Tibial nerve (tissue), 4 donors: ENCODE results near the gene NYNRIN. TPM values are rescaled to one million over a fixed set of nuclear protein-coding genes. Genes with fewer than 3 reads are reported as not detected.

ENCODE experiments used
- DNase-seq, 2 donors: peaks; one replicate each; pipeline ENCODE4 v3.0.0-alpha.2; 2019; ENCODE audit warnings: low spot score in 2 of 2
- H3K27ac ChIP-seq, 4 donors: fragments of 200-600 bp; sonication (generic) in 3 of 4; one replicate each; pipeline ENCODE4 v1.5.1; 2017 to 2019; ENCODE audit warnings: mild to moderate bottlenecking in 1 of 4
- H3K27me3 ChIP-seq, 2 donors: fragments of 200-600 bp; sonication (generic) in 1 of 2; one replicate each; pipeline versions ENCODE4 v1.5.1 to v1.6.0; 2017 to 2019
- H3K36me3 ChIP-seq, 3 donors: fragments of 200-600 bp; sonication (generic); one replicate each; pipeline ENCODE4 v1.5.1; 2018 to 2019
- H3K4me1 ChIP-seq, 4 donors: fragments of 200-600 bp; sonication (generic) in 3 of 4; one replicate each; pipeline ENCODE4 v1.5.1; 2017 to 2019
- H3K4me3 ChIP-seq, 4 donors: fragments of 200-600 bp; sonication (generic) in 3 of 4; one replicate each; pipeline ENCODE4 v1.5.1; 2017 to 2019; ENCODE audit warnings: mild to moderate bottlenecking in 1 of 4, moderate library complexity in 1 of 4
- H3K9me3 ChIP-seq, 4 donors: fragments of 200-600 bp; sonication (generic) in 3 of 4; one replicate each; pipeline ENCODE4 v1.5.1; 2017 to 2019
- CTCF ChIP-seq, 5 experiments: fragments of 200-600 bp in 3 of 5; fragments of 450-650 bp in 2 of 5; sonication (generic) in 3 of 5; IDR thresholded peaks; one replicate each; pipeline ENCODE4 v1.5.1; 2016 to 2019; ENCODE audit warnings: antibody characterized with exemption in 5 of 5, mild to moderate bottlenecking in 3 of 5, moderate library complexity in 2 of 5
- EP300 ChIP-seq, 2 donors: sonication (generic); formaldehyde crosslinking; IDR thresholded peaks; one replicate each; pipeline ENCODE4 v1.6.1; 2017; ENCODE audit warnings: antibody characterized with exemption in 2 of 2, mild to moderate bottlenecking in 1 of 2
- POLR2A ChIP-seq, 2 donors: fragments of 450-650 bp; IDR thresholded peaks; one replicate each; pipeline ENCODE4 v1.6.1; 2017; ENCODE audit warnings: antibody characterized with exemption in 2 of 2, mild to moderate bottlenecking in 2 of 2, moderate library complexity in 2 of 2
- WGBS, 2 donors: methylation state at CpG; one replicate each; pipeline ENCODE4 v1.1.5; 2018; 5-methylcytosine and 5-hydroxymethylcytosine counted together
- total RNA-seq, 4 donors: library from RNA; depleted of rRNA; stranded (reverse); fragments of >200 nt; gene quantifications; one replicate each; pipeline ENCODE4 v1.1.0, GENCODE V29; 2016

The NYNRIN gene
- total RNA-seq, 4 donors from 2014 or later, result 17.4 to 24.7 (median 19.4) TPM

- DNase-seq, result no peak
- Histone ChIP-seq H3K4me1 (no peaks in the 10 kb centered on the region), H3K27me3 (no peaks in the 10 kb centered on the region), H3K36me3 (peaks cover 0 to 43% (median 0%) of the 10 kb centered on the region in 3 donors), H3K4me3 (no peak overlapping the region), H3K9me3 (peaks cover 0 to 5% (median 0%) of the 10 kb centered on the region in 4 donors), H3K27ac (no peak overlapping the region)
- TF ChIP-seq EP300 (IDR thresholded peaks at IDR 0.05) (no peak), CTCF (IDR thresholded peaks at IDR 0.05) (no peak), POLR2A (IDR thresholded peaks at IDR 0.05) (no peak)
- 61 to 75% methylated on average over 3 of the region's 3 CpGs for WGBS, 2 donors
Observed at GRCh38 chr14:24459331-24459730, 60.5 kb downstream of the NYNRIN start.

DNA sequence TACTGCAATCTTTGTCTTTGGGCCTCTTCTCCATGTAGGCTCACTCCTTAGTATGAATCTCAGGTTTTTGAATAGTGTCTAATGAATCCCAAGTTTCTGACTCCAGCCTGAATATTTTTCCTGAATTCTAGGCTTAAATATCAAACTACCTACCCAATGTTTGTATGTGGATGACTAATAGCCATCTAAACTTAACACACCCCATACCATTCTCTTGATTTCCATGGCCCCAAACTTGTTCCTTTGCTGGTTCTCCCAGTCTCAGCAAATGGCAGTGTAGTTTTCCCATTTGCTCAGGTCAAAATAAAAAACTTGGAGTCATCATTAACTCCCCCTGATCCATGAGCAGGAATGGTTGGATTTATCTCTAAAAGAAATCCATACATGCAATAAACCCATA lies 62.5 kb downstream of the NYNRIN start:
- Histone ChIP-seq H3K36me3 (peaks cover 0 to 42% (median 0%) of the 10 kb centered on the region in 3 donors), H3K4me3 (no peak overlapping the region), H3K27me3 (no peaks in the 10 kb centered on the region), H3K4me1 (no peaks in the 10 kb centered on the region), H3K9me3 (peaks cover 0 to 5% (median 0%) of the 10 kb centered on the region in 4 donors), H3K27ac (no peak overlapping the region)
- TF ChIP-seq POLR2A (IDR thresholded peaks at IDR 0.05) (no peak), EP300 (IDR thresholded peaks at IDR 0.05) (no peak), CTCF (IDR thresholded peaks at IDR 0.05) (no peak)
- no peak for DNase-seq

GRCh38 chr14:24463017-24463883 lies 64.4 kb downstream of the NYNRIN start:
- H3K36me3 ChIP-seq, result peaks cover 0 to 28% (median 0%) of the 10 kb centered on the region in 3 donors
- no peaks in the 10 kb centered on the region for H3K9me3 ChIP-seq
- WGBS, 2 donors, result 45 to 68% methylated on average over 5 of the region's 5 CpGs
- H3K4me3 ChIP-seq, result no peak overlapping the region
- no peak overlapping the region for H3K27ac ChIP-seq
- no peaks in the 10 kb centered on the region for H3K27me3 ChIP-seq
- no peaks in the 10 kb centered on the region for H3K4me1 ChIP-seq
- DNase-seq, result no peak
- TF ChIP-seq POLR2A (IDR thresholded peaks at IDR 0.05) (no peak), EP300 (IDR thresholded peaks at IDR 0.05) (no peak), CTCF (IDR thresholded peaks at IDR 0.05) (no peak)

DNA sequence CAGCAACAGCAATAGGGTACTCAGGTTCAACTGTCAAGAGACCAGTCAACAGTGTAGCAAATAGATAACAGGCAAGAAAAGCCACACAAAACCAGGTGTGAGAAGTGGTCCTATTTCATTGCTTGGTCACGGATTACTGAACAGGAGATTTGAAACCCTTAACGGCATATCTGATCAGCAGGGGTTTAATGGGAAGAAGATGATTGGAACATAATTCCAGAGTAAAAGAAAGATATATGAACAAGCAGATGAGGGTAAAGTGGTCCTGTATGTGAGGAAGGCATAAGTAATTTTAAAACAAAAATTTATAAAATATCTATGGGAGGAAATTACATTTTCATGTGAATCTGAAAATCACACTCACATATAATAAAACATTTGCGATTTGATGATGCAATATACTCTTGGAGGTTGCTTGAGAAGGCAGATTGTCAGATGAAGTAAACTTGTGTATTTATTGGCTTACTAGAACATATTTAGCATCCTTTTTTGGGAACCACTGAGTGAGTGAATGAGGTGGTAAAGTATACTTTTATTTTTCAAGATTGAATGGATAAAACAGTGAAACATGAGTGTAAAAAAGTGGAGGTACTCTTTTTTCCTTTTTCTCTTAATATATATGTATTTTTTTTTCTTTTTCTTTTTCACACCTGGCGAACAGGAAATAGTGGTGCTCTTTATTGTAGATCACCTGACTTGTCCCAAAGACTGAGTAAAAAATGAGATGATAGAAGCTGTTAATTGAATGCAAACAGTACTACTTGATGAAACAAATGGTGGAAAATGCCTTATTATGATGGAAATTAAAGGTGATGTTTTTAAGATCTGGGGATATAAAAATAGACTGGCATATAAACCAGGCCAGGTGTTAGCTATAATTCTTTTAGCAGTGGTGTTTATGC lies 65.3 kb downstream of the NYNRIN start:
- Histone ChIP-seq H3K4me3 (no peak overlapping the region), H3K4me1 (no peaks in the 10 kb centered on the region), H3K27ac (no peak overlapping the region), H3K27me3 (no peaks in the 10 kb centered on the region), H3K9me3 (peaks cover 0 to 4% (median 0%) of the 10 kb centered on the region in 4 donors), H3K36me3 (peaks cover 0 to 22% (median 0%) of the 10 kb centered on the region in 3 donors)
- 58 to 68% methylated on average over 4 of the region's 4 CpGs for WGBS, 2 donors
- TF ChIP-seq CTCF (IDR thresholded peaks at IDR 0.05), result no peak
- TF ChIP-seq EP300 (IDR thresholded peaks at IDR 0.05), result no peak
- TF ChIP-seq POLR2A (IDR thresholded peaks at IDR 0.05), result no peak
- DNase-seq, result no peak
